ENCODE measurements around the gene GABPB1.
"Not testable (repeated sequence)": the region's sequence is repeated elsewhere in the genome, so short reads cannot be mapped to it uniquely, and the experiment has no call there.

GABPB1 gene

GRCh38 chr15:50381438-50381837 is 26.4 kb upstream of the GABPB1 start:
- no peak overlapping the region for H2AFZ ChIP-seq (ENCODE audit: low read length)
- no peak overlapping the region for H3K9ac ChIP-seq (ENCODE audit: low read length)
- no peaks in the 10 kb centered on the region for H4K20me1 ChIP-seq (ENCODE audit: insufficient read depth, low read length)
- no peaks in the 10 kb centered on the region for H3K4me1 ChIP-seq (ENCODE audit: insufficient read depth, low read length, severe bottlenecking)
- no peaks in the 10 kb centered on the region for H3F3A ChIP-seq (ENCODE audit: insufficient read depth, low read length)
- no peaks in the 10 kb centered on the region for H3K79me2 ChIP-seq (ENCODE audit: insufficient read depth, low read length)
- no peak overlapping the region for H3K27ac ChIP-seq (ENCODE audit: low read depth, low read length, poor library complexity, severe bottlenecking)
- no peaks in the 10 kb centered on the region for H3K9me2 ChIP-seq (ENCODE audit: low read depth, low read length)
- H3K27me3 ChIP-seq (ENCODE audit: insufficient read depth, low read length) = no peaks in the 10 kb centered on the region
- no peak overlapping the region for H3K4me3 ChIP-seq (ENCODE audit: low read depth, low read length, poor library complexity, severe bottlenecking)
- H3K36me3 ChIP-seq (ENCODE audit: insufficient read depth, low read length) = no peaks in the 10 kb centered on the region
- 0 out of 2 replicates have a peak, but pooled peaks cover 3% of the 10 kb centered on the region for H3K9me3 ChIP-seq (ENCODE audit: low read length)
- H3K4me2 ChIP-seq (ENCODE audit: low read length) = no peak overlapping the region
- TF ChIP-seq EZH2 (IDR thresholded peaks at IDR 0.05; ENCODE audit: borderline replicate concordance, low read length) = no peak
- TF ChIP-seq, protein P1, sequence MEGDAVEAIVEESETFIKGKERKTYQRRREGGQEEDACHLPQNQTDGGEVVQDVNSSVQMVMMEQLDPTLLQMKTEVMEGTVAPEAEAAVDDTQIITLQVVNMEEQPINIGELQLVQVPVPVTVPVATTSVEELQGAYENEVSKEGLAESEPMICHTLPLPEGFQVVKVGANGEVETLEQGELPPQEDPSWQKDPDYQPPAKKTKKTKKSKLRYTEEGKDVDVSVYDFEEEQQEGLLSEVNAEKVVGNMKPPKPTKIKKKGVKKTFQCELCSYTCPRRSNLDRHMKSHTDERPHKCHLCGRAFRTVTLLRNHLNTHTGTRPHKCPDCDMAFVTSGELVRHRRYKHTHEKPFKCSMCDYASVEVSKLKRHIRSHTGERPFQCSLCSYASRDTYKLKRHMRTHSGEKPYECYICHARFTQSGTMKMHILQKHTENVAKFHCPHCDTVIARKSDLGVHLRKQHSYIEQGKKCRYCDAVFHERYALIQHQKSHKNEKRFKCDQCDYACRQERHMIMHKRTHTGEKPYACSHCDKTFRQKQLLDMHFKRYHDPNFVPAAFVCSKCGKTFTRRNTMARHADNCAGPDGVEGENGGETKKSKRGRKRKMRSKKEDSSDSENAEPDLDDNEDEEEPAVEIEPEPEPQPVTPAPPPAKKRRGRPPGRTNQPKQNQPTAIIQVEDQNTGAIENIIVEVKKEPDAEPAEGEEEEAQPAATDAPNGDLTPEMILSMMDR (IDR thresholded peaks at IDR 0.05; ENCODE audit: low read length) = no peak

- no peak overlapping the region for H3K4me3 ChIP-seq (ENCODE audit: low read depth, low read length, poor library complexity, severe bottlenecking)
- H3K36me3 ChIP-seq (ENCODE audit: insufficient read depth, low read length) = no peaks in the 10 kb centered on the region
- H3K9me3 ChIP-seq (ENCODE audit: low read length) = 0 out of 2 replicates have a peak, but pooled peaks cover 3% of the 10 kb centered on the region
- no peaks in the 10 kb centered on the region for H3K9me2 ChIP-seq (ENCODE audit: low read depth, low read length)
- H3K4me1 ChIP-seq (ENCODE audit: insufficient read depth, low read length, severe bottlenecking) = no peaks in the 10 kb centered on the region
- H3K9ac ChIP-seq (ENCODE audit: low read length) = no peak overlapping the region
- no peak overlapping the region for H3K4me2 ChIP-seq (ENCODE audit: low read length)
- TF ChIP-seq, protein P1 (IDR thresholded peaks at IDR 0.05; ENCODE audit: low read length) = no peak
- no peak for TF ChIP-seq EZH2 (IDR thresholded peaks at IDR 0.05; ENCODE audit: borderline replicate concordance, low read length)
- no peak overlapping the region for H2AFZ ChIP-seq (ENCODE audit: low read length)
- H3K27ac ChIP-seq (ENCODE audit: low read depth, low read length, poor library complexity, severe bottlenecking) = no peak overlapping the region
- H3K79me2 ChIP-seq (ENCODE audit: insufficient read depth, low read length) = no peaks in the 10 kb centered on the region
- no peaks in the 10 kb centered on the region for H4K20me1 ChIP-seq (ENCODE audit: insufficient read depth, low read length)
- H3K27me3 ChIP-seq (ENCODE audit: insufficient read depth, low read length) = no peaks in the 10 kb centered on the region
- no peaks in the 10 kb centered on the region for H3F3A ChIP-seq (ENCODE audit: insufficient read depth, low read length)
Measured at GRCh38 chr15:50380089-50380488, 25.1 kb upstream of the GABPB1 start.

- not testable (repeated sequence) for H3F3A ChIP-seq (ENCODE audit: insufficient read depth, low read length); H3K27ac ChIP-seq (ENCODE audit: low read depth, low read length, poor library complexity, severe bottlenecking); H3K9me3 ChIP-seq (ENCODE audit: low read length); H3K27me3 ChIP-seq (ENCODE audit: insufficient read depth, low read length); H3K4me2 ChIP-seq (ENCODE audit: low read length); H3K4me3 ChIP-seq (ENCODE audit: low read depth, low read length, poor library complexity, severe bottlenecking); H2AFZ ChIP-seq (ENCODE audit: low read length); H3K4me1 ChIP-seq (ENCODE audit: insufficient read depth, low read length, severe bottlenecking); H4K20me1 ChIP-seq (ENCODE audit: insufficient read depth, low read length); H3K36me3 ChIP-seq (ENCODE audit: insufficient read depth, low read length); H3K79me2 ChIP-seq (ENCODE audit: insufficient read depth, low read length); H3K9ac ChIP-seq (ENCODE audit: low read length); H3K9me2 ChIP-seq (ENCODE audit: low read depth, low read length)
Measured at GRCh38 chr15:50379413-50379812, 24.4 kb upstream of the GABPB1 start.

- H3K27me3 ChIP-seq (ENCODE audit: insufficient read depth, low read length) = no peaks in the 10 kb centered on the region
- TF ChIP-seq EZH2 (IDR thresholded peaks at IDR 0.05; ENCODE audit: borderline replicate concordance, low read length) = no peak
- TF ChIP-seq, protein P1 (IDR thresholded peaks at IDR 0.05; ENCODE audit: low read length) = no peak
- H3K9me2 ChIP-seq (ENCODE audit: low read depth, low read length) = no peaks in the 10 kb centered on the region
- H3F3A ChIP-seq (ENCODE audit: insufficient read depth, low read length) = no peaks in the 10 kb centered on the region
- no peaks in the 10 kb centered on the region for H3K4me1 ChIP-seq (ENCODE audit: insufficient read depth, low read length, severe bottlenecking)
- no peak overlapping the region for H3K4me2 ChIP-seq (ENCODE audit: low read length)
- no peaks in the 10 kb centered on the region for H4K20me1 ChIP-seq (ENCODE audit: insufficient read depth, low read length)
- H3K79me2 ChIP-seq (ENCODE audit: insufficient read depth, low read length) = no peaks in the 10 kb centered on the region
- H2AFZ ChIP-seq (ENCODE audit: low read length) = no peak overlapping the region
- no peak overlapping the region for H3K27ac ChIP-seq (ENCODE audit: low read depth, low read length, poor library complexity, severe bottlenecking)
- no peaks in the 10 kb centered on the region for H3K36me3 ChIP-seq (ENCODE audit: insufficient read depth, low read length)
- no peak overlapping the region for H3K4me3 ChIP-seq (ENCODE audit: low read depth, low read length, poor library complexity, severe bottlenecking)
- H3K9me3 ChIP-seq (ENCODE audit: low read length) = 0 out of 2 replicates have a peak, but pooled peaks cover 3% of the 10 kb centered on the region
- H3K9ac ChIP-seq (ENCODE audit: low read length) = no peak overlapping the region
Measured at GRCh38 chr15:50378776-50379175, 23.8 kb upstream of the GABPB1 start.
